GM18873 (cell line): ENCODE results near the gene MLX.
"Not testable (repeated sequence)": the region's sequence is repeated elsewhere in the genome, so short reads cannot be mapped to it uniquely, and the experiment has no call there.

Experiments used
- ATAC-seq: cut with Tn5 transposase; IDR thresholded peaks from one replicate; pipeline ENCODE4 v1.9.1; 2021; ENCODE audit warnings: mild to moderate bottlenecking, moderate library complexity, moderate number of reproducible peaks; ENCODE audit not compliant: unreplicated experiment, low FRiP score

The MLX gene

GRCh38 chr17:42536048-42536371 is 30.9 kb upstream of the MLX start, which contains the start of gene NAGLU:
Gene NAGLU, plus strand, starts transcription at chr17:42536241. Its CDS starts 32 bp downstream, at chr17:42536273.
- ATAC-seq, result peak; percentile 57

DNA sequence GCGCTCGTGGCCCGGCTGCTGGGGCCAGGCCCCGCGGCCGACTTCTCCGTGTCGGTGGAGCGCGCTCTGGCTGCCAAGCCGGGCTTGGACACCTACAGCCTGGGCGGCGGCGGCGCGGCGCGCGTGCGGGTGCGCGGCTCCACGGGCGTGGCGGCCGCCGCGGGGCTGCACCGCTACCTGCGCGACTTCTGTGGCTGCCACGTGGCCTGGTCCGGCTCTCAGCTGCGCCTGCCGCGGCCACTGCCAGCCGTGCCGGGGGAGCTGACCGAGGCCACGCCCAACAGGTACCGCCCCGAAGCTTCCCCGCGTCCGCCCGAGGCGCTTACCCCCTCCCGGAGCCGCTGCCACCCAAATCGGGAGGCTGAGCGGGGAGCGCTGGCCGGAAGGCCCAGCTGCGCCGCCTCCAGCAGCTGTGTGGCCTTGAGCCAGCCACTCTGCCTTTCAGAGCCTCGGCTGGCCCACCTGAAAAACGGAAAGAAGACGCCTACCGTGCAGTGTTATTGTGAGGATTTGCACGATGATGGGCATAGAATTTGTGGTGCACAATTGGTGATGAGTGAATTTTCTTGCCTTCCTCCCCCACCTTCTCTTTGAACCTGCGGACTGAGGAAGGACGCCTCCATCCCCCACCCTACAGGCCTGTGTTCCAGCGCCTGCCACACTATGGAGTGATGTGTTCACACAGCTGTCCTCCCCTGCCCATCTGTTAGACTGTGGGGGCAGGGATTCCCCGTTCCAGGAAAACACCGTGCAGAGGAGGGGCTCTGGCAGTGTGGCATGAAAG is 30.3 kb upstream of the MLX start:
- ATAC-seq, result peak; percentile 47

GRCh38 chr17:42537156-42537805 is 29.6 kb upstream of the MLX start:
- ATAC-seq, result no peak

GRCh38 chr17:42537826-42538451 is 29.0 kb upstream of the MLX start:
- ATAC-seq, result no peak

DNA sequence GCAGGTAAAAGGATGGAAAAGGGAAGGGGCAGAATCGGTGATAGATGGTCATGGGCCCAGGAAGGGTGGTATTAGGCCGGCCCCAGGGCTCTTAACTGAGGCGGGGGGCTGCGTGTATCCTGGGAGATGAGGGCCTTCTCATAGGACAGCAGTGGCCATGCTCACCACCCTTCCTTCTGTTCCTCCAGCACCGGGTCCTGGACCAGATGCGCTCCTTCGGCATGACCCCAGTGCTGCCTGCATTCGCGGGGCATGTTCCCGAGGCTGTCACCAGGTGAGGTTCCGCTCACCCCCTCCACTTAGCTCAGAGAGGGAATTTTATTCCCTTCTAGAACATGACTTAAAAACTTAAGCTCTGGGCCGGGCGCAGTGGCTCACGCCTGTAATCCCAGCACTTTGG is 28.4 kb upstream of the MLX start:
- ATAC-seq, result no peak

DNA sequence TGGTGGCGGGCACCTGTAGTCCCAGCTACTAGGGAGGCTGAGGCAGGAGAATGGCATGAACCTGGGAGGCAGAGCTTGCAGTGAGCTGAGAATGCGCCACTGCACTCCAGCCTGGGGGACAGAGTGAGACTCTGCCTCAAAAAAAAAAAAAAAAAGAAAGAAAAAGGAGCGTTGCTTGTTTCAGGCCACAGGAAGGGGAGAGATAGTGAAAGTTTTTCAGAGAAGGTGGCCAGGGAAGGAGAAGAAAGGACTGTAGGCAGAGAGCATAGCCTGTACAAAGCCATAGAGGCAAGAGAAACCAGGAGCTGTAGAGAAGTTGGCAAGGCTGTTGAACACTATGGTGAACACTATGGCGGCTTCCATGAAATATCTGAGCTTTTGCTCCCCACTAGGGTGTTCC is 26.3 kb upstream of the MLX start:
- not testable (repeated sequence) for ATAC-seq

GRCh38 chr17:42541041-42541833 is 25.7 kb upstream of the MLX start:
- no peak for ATAC-seq

GRCh38 chr17:42543190-42544079 is 23.5 kb upstream of the MLX start:
- ATAC-seq, result no peak

GRCh38 chr17:42544874-42545283 is 22.0 kb upstream of the MLX start:
- no peak for ATAC-seq

GRCh38 chr17:42545755-42546505 is 21.0 kb upstream of the MLX start:
- ATAC-seq, result not testable (repeated sequence)

- no peak for ATAC-seq
These were observed 19.9 kb upstream of the MLX start for GRCh38 chr17:42547001-42547461.

DNA sequence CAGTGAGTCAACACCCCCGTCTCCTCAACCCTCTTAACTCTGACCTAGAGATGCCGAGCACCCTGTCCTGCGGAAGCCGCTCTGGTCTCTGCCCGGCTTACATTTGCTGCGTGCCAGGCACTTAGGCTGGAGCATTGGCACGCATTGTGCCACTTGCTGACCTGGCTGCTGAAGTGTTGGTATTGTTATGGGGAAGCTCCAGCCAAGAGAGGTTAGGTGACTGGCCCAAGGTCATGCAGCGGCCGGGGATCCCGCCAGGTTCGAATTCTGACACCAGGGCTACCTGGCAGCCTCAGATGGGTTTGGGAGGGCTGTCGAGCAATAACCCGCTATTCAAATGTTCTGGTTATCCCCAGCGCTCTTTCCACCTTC is 19.2 kb upstream of the MLX start:
- ATAC-seq, result no peak

GRCh38 chr17:42548070-42548837 is 18.6 kb upstream of the MLX start:
- ATAC-seq, result no peak

GRCh38 chr17:42548993-42549755 is 17.7 kb upstream of the MLX start:
- no peak for ATAC-seq

- not testable (repeated sequence) for ATAC-seq
These were observed 14.2 kb upstream of the MLX start, which contains the start of gene HSD17B1 for GRCh38 chr17:42552736-42553135. Gene HSD17B1, plus strand, starts transcription at chr17:42552923. Its CDS starts 11 bp downstream, at chr17:42552934.

DNA sequence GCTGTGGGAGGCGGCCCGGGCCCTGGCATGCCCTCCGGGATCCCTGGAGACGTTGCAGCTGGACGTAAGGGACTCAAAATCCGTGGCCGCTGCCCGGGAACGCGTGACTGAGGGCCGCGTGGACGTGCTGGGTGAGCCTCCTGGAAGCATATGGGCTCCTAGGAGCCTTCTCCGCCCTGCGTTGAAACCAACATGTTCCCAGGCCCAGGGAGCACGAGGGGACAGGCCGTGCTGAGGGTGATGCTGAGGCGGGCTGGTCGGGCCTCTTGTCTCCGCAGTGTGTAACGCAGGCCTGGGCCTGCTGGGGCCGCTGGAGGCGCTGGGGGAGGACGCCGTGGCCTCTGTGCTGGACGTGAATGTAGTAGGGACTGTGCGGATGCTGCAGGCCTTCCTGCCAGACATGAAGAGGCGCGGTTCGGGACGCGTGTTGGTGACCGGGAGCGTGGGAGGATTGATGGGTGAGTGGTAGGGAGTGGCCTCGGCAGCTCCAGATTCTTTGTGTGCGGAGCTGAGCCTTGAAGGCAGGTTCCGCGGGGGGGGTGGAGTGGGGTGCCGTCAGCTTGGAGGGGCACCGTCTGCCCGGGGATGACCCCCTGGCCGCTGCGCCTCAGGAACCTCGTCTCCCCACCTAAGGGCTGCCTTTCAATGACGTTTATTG is 13.6 kb upstream of the MLX start:
- ATAC-seq, result no peak

DNA sequence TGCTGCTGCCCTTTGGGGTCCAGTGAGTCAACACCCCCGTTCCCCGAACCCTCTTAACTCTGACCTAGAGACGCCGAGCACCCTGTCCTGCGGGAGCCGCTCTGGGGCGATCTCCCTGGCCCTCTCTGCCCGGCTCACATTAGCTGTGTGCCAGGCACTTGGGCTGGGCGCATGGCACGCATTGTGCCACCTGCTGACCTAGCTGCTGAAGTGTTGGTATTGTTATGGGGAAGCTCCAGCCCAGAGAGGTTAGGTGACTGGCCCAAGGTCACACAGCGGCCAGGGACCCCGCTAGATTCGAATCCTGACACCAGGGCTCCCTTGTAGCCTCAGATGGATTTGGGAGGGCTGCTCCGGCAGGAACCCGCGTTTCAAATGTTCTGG is 13.0 kb upstream of the MLX start:
- no peak for ATAC-seq
